HepG2 (cell line): ENCODE results near the gene SERINC2. TPM values are rescaled to one million over a fixed set of nuclear protein-coding genes. Genes with fewer than 3 reads are reported as not detected.

Source experiments
- EP300 ChIP-seq, 3 experiments: sonication (generic) in 1 of 3; formaldehyde crosslinking in 1 of 3; IDR thresholded peaks; 2 replicates each; pipeline versions ENCODE4 v1.5.1 to v1.6.1; 2011 to 2020; ENCODE audit warnings: low read depth in 2 of 3, low read length in 2 of 3, borderline replicate concordance in 1 of 3, improper control_type of control experiment in 1 of 3, mild to moderate bottlenecking in 1 of 3, missing genetic modification reagents in 1 of 3, moderate library complexity in 1 of 3
- GABPA ChIP-seq, 2 experiments: IDR thresholded peaks; 2 replicates each; pipeline ENCODE4 v1.6.1; 2011 to 2016; ENCODE audit warnings: low read depth in 2 of 2, low read length in 1 of 2, missing biosample characterization in 1 of 2, missing genetic modification characterization in 1 of 2
- ZHX2 ChIP-seq, 2 experiments: sonication (generic) in 1 of 2; formaldehyde crosslinking in 1 of 2; IDR thresholded peaks; 2 replicates each; pipeline versions ENCODE4 v1.6.1 to v1.9.0; 2014 to 2022; ENCODE audit warnings: antibody characterized with exemption in 1 of 2, borderline replicate concordance in 1 of 2, inconsistent platforms in 1 of 2, low read depth in 1 of 2, missing genetic modification reagents in 1 of 2
- ZNF10 ChIP-seq: sonication (generic); formaldehyde crosslinking; IDR thresholded peaks from 2 replicates; pipeline ENCODE4 v1.4.0; 2020; ENCODE audit warnings: mild to moderate bottlenecking, low read depth, missing genetic modification reagents, borderline replicate concordance
- ZNF552 ChIP-seq: sonication (generic); formaldehyde crosslinking; IDR thresholded peaks from 2 replicates; pipeline ENCODE4 v1.9.0; 2022; ENCODE audit warnings: missing genetic modification reagents, mild to moderate bottlenecking, borderline replicate concordance
- polyA plus RNA-seq, 8 experiments: library from polyadenylated mRNA; depleted of rRNA in 3 of 8; stranded (reverse) in 7 of 8; unstranded in 1 of 8; fragments of >200 nt; fragmentation: Illumina TruSeq in 4 of 8; extraction: Trizol in 4 of 8; gene quantifications; 2 replicates each; pipeline versions ENCODE4 v1.2.1 to v1.2.3, GENCODE V29; 2011 to 2016; ENCODE audit warnings: low read depth in 4 of 8, missing spikeins in 1 of 8, mixed read lengths in 1 of 8; ENCODE audit not compliant: insufficient read depth in 1 of 8
- total RNA-seq, 5 experiments: library from RNA; depleted of rRNA; stranded (reverse); fragments of >200 nt; fragmentation: Illumina TruSeq; extraction: Trizol; gene quantifications; 2 replicates each; pipeline ENCODE4 v1.2.3, GENCODE V29; 2016; ENCODE audit warnings: low read depth in 1 of 5
- TF ChIP-seq, protein P1 (sequence below): sonication (generic); formaldehyde crosslinking; IDR thresholded peaks from 2 replicates; pipeline ENCODE4 v1.8.0; 2022; ENCODE audit warnings: mild to moderate bottlenecking, missing genetic modification reagents; ENCODE audit not compliant: insufficient replicate concordance
- TF ChIP-seq, protein P2 (sequence below): IDR thresholded peaks from 2 replicates; pipeline ENCODE4 v1.6.1; 2016; ENCODE audit warnings: low read depth, missing genetic modification reagents, missing compliant biosample characterization

The SERINC2 gene
- total and polyA plus RNA-seq, 2 of the 13 experiments (the other 11 are each of a cell fraction or from before 2014, with no cell fraction given): 4.8 to 126 TPM

DNA sequence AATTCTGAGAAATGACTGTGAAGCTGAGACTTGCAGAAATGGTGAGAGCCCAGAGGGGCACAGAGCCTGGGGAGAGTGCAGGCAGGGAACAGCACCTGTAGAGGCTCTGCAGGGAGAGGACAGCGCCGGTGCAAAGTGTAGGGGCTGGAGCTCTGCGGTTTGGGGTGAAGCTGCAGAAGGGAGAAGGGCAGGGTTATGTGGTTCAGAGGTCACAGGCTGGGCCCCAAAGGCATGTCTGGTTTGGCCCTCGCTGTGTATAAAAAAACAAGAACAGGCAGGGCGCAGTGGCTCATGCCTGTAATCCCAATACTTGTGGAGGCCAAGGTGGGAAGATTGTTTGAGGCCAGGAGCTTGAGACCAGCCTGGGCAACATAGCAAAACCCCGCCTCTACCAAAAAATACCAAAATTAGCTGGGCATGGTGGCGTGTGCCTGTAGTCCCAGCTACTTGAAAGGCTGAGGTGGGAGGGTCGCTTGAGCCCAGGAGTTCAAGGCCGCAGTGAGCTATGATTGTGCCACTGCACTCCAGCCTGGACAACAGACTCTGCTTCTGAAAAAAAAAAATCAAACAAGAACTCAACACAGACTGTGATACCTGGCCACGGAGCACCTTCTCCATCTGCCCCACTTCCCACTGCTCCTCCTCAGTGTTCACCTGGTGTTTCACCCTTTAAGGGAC lies 29.1 kb downstream of the SERINC2 start (continued):
- TF ChIP-seq ZHX2 (IDR thresholded peaks at IDR 0.05; ENCODE audit: low read depth) (no peak; the same call in 1 of the 2 replicates), ZHX2 (CRISPR knock-in tag; IDR thresholded peaks at IDR 0.05; ENCODE audit: borderline replicate concordance) (no peak), ZNF552 (no peak), EP300 (IDR thresholded peaks at IDR 0.05; ENCODE audit: low read depth in 2 of 2, low read length in 2 of 2) (peak in 1 of 2 experiments; percentile 46; a peak in 3 of 4 replicates), EP300 (CRISPR knock-in tag; IDR thresholded peaks at IDR 0.05; ENCODE audit: borderline replicate concordance) (no peak), ZNF10 (CRISPR knock-in tag) (no peak), GABPA (IDR thresholded peaks at IDR 0.05; ENCODE audit: low read depth, low read length) (no peak), GABPA (CRISPR knock-in tag; IDR thresholded peaks at IDR 0.05; ENCODE audit: low read depth) (no peak)
- TF ChIP-seq, protein P1, sequence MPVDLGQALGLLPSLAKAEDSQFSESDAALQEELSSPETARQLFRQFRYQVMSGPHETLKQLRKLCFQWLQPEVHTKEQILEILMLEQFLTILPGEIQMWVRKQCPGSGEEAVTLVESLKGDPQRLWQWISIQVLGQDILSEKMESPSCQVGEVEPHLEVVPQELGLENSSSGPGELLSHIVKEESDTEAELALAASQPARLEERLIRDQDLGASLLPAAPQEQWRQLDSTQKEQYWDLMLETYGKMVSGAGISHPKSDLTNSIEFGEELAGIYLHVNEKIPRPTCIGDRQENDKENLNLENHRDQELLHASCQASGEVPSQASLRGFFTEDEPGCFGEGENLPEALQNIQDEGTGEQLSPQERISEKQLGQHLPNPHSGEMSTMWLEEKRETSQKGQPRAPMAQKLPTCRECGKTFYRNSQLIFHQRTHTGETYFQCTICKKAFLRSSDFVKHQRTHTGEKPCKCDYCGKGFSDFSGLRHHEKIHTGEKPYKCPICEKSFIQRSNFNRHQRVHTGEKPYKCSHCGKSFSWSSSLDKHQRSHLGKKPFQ (CRISPR knock-in tag): no peak
- TF ChIP-seq, protein P2, sequence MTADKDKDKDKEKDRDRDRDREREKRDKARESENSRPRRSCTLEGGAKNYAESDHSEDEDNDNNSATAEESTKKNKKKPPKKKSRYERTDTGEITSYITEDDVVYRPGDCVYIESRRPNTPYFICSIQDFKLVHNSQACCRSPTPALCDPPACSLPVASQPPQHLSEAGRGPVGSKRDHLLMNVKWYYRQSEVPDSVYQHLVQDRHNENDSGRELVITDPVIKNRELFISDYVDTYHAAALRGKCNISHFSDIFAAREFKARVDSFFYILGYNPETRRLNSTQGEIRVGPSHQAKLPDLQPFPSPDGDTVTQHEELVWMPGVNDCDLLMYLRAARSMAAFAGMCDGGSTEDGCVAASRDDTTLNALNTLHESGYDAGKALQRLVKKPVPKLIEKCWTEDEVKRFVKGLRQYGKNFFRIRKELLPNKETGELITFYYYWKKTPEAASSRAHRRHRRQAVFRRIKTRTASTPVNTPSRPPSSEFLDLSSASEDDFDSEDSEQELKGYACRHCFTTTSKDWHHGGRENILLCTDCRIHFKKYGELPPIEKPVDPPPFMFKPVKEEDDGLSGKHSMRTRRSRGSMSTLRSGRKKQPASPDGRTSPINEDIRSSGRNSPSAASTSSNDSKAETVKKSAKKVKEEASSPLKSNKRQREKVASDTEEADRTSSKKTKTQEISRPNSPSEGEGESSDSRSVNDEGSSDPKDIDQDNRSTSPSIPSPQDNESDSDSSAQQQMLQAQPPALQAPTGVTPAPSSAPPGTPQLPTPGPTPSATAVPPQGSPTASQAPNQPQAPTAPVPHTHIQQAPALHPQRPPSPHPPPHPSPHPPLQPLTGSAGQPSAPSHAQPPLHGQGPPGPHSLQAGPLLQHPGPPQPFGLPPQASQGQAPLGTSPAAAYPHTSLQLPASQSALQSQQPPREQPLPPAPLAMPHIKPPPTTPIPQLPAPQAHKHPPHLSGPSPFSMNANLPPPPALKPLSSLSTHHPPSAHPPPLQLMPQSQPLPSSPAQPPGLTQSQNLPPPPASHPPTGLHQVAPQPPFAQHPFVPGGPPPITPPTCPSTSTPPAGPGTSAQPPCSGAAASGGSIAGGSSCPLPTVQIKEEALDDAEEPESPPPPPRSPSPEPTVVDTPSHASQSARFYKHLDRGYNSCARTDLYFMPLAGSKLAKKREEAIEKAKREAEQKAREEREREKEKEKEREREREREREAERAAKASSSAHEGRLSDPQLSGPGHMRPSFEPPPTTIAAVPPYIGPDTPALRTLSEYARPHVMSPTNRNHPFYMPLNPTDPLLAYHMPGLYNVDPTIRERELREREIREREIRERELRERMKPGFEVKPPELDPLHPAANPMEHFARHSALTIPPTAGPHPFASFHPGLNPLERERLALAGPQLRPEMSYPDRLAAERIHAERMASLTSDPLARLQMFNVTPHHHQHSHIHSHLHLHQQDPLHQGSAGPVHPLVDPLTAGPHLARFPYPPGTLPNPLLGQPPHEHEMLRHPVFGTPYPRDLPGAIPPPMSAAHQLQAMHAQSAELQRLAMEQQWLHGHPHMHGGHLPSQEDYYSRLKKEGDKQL (CRISPR knock-in tag): no peak
